ENCODE data around the gene PSMA2. TPM values are rescaled to one million over a fixed set of nuclear protein-coding genes. Genes with fewer than 3 reads are reported as not detected.

PSMA2 gene
- polyA plus RNA-seq, 3 donors = 51.8 to 294 (median 283) TPM

- TF ChIP-seq CTCF (IDR thresholded peaks at IDR 0.05) = no peak
- Mint-ChIP-seq H3K36me3 (peaks cover 31 to 39% of the 10 kb centered on the region in 2 donors), H3K4me1 (peaks cover 38% of the 10 kb centered on the region), H3K27ac (peak overlapping the region in 1 of 7 donors; percentile 25), H3K4me3 (no peak overlapping the region), H3K27me3 (ENCODE audit: low read depth in 3 of 3) (no peaks in the 10 kb centered on the region), H3K9me3 (peaks cover 0 to 2% (median 0%) of the 10 kb centered on the region in 7 donors)
- peaks cover 11 to 24% of the 10 kb centered on the region in 2 donors for H3K4me1 ChIP-seq (ENCODE audit: control insufficient read depth in 1 of 2, insufficient read depth in 2 of 2, low read length in 2 of 2)
- no peaks in the 10 kb centered on the region for H3K27me3 ChIP-seq (ENCODE audit: control insufficient read depth in 2 of 2, insufficient read depth in 2 of 2, low read length in 2 of 2)
- H3K36me3 ChIP-seq (replicated peaks in 1 of 2; ENCODE audit: control insufficient read depth in 1 of 2, insufficient read depth in 2 of 2, low read length in 2 of 2) = peaks cover 14 to 33% of the 10 kb centered on the region in 2 donors
- no peak overlapping the region for H3K27ac ChIP-seq (ENCODE audit: low read depth in 1 of 2, low read length in 2 of 2)
- no peaks in the 10 kb centered on the region for H4K20me1 ChIP-seq (ENCODE audit: insufficient read depth, low read length)
- DNase-seq = no peak
- H3K9me3 ChIP-seq (replicated peaks in 1 of 2; ENCODE audit: control insufficient read depth in 1 of 2, insufficient read depth in 1 of 2, low read length in 2 of 2) = no peaks in the 10 kb centered on the region
- intact Hi-C loops (cut with micrococcal nuclease) = loop anchor here in 1 of 2 donors (2.0 to 10.0 kb wide), 2 partner anchors 19 to 1581 kb away; partner anchors contain the start of genes MRPL32, NUDCD3 and PSMA2
- WGBS (ENCODE audit: insufficient coverage) = no CpG with 5 or more reads among the region's 2 CpGs
- no peak overlapping the region for H3K9ac ChIP-seq (ENCODE audit: insufficient read depth, low read length, poor library complexity, severe bottlenecking)
- peaks cover 6% of the 10 kb centered on the region for H3K79me2 ChIP-seq (ENCODE audit: insufficient read depth, low read length)
- no peak overlapping the region for H3K4me2 ChIP-seq (replicated peaks; ENCODE audit: extremely low read depth, low read length, poor library complexity, severe bottlenecking)
- no peak overlapping the region for H3K4me3 ChIP-seq (replicated peaks in 1 of 3; ENCODE audit: low read depth in 2 of 3, low read length in 3 of 3)
- H2AFZ ChIP-seq (ENCODE audit: insufficient read depth, low read depth, low read length, poor library complexity, severe bottlenecking) = no peak overlapping the region
These were observed 18.4 kb downstream of the PSMA2 start for GRCh38 chr7:42913591-42913990.

- no peak for TF ChIP-seq CTCF (IDR thresholded peaks at IDR 0.05)
- H3K4me3 Mint-ChIP-seq = peak within 1 kb of the TSS; percentile 85 to 97
- H3K27me3 ChIP-seq (ENCODE audit: control insufficient read depth in 2 of 2, insufficient read depth in 2 of 2, low read length in 2 of 2) = no peaks in the 10 kb centered on the region
- peaks cover 41% of the 10 kb centered on the region for H3K4me1 Mint-ChIP-seq
- peak within 1 kb of the TSS; percentile 91 for H3K4me2 ChIP-seq (replicated peaks; ENCODE audit: extremely low read depth, low read length, poor library complexity, severe bottlenecking)
- under 1% methylated on average over 95 of the region's 95 CpGs for WGBS (ENCODE audit: insufficient coverage)
- peaks cover 19 to 23% of the 10 kb centered on the region in 2 donors for H3K36me3 Mint-ChIP-seq
- peaks cover 11 to 24% of the 10 kb centered on the region in 2 donors for H3K4me1 ChIP-seq (ENCODE audit: control insufficient read depth in 1 of 2, insufficient read depth in 2 of 2, low read length in 2 of 2)
- H3K9ac ChIP-seq (ENCODE audit: insufficient read depth, low read length, poor library complexity, severe bottlenecking) = peak within 1 kb of the TSS; percentile 84
- no peaks in the 10 kb centered on the region for H4K20me1 ChIP-seq (ENCODE audit: insufficient read depth, low read length)
- H3K27me3 Mint-ChIP-seq (ENCODE audit: low read depth in 3 of 3) = no peaks in the 10 kb centered on the region
- peak within 1 kb of the TSS; percentile 54 to 83 (median 68) for H3K4me3 ChIP-seq (replicated peaks in 1 of 3; ENCODE audit: low read depth in 2 of 3, low read length in 3 of 3)
- no peaks in the 10 kb centered on the region for H3K9me3 ChIP-seq (replicated peaks in 1 of 2; ENCODE audit: control insufficient read depth in 1 of 2, insufficient read depth in 1 of 2, low read length in 2 of 2)
- peaks cover 6 to 16% of the 10 kb centered on the region in 2 donors for H3K36me3 ChIP-seq (replicated peaks in 1 of 2; ENCODE audit: control insufficient read depth in 1 of 2, insufficient read depth in 2 of 2, low read length in 2 of 2)
- peak within 1 kb of the TSS in 6 of 7 donors; percentile 46 to 90 (median 80) for H3K27ac Mint-ChIP-seq
- H2AFZ ChIP-seq (ENCODE audit: insufficient read depth, low read depth, low read length, poor library complexity, severe bottlenecking) = peak within 1 kb of the TSS; percentile 95
- H3K27ac ChIP-seq (ENCODE audit: low read depth in 1 of 2, low read length in 2 of 2) = peak within 1 kb of the TSS in 1 of 2 donors; percentile 79
- intact Hi-C loops (cut with micrococcal nuclease) = loop anchor here (2.0 to 10.0 kb wide), 2 partner anchors 21 to 1583 kb away; partner anchors contain the start of genes MRPL32 (in 2 of the 2), PSMA2 (in 2 of the 2) and NUDCD3 (in 1 of the 2)
- peaks cover 0 to 2% (median 0%) of the 10 kb centered on the region in 7 donors for H3K9me3 Mint-ChIP-seq
- peaks cover 6% of the 10 kb centered on the region for H3K79me2 ChIP-seq (ENCODE audit: insufficient read depth, low read length)
- peak; percentile 89 to 91 (median 90) for DNase-seq
These were observed 20.2 kb downstream of the PSMA2 start, which contains the start of gene C7orf25 for GRCh38 chr7:42911454-42912447. Gene C7orf25 (minus strand): TSS chr7:42912070. CDS start chr7:42910900, 1,170 bp downstream.
